GM10847 (cell line): ENCODE results near the gene ESPL1.

ENCODE experiments used
- POLR2A ChIP-seq: IDR thresholded peaks from 2 replicates; pipeline ENCODE4 v1.6.1; 2011; ENCODE audit not compliant: insufficient read length; ENCODE audit errors: extremely low read depth

Gene ESPL1

GRCh38 chr12:53236443-53237111 lies 31.5 kb upstream of the ESPL1 start:
- no peak for TF ChIP-seq POLR2A

- no peak for TF ChIP-seq POLR2A
Observed at GRCh38 chr12:53239643-53240258, 28.3 kb upstream of the ESPL1 start.

- no peak for TF ChIP-seq POLR2A
Observed at GRCh38 chr12:53241623-53242412, 26.3 kb upstream of the ESPL1 start.

GRCh38 chr12:53244337-53244736 lies 23.8 kb upstream of the ESPL1 start:
- TF ChIP-seq POLR2A, result no peak

GRCh38 chr12:53245286-53245685 lies 22.8 kb upstream of the ESPL1 start:
- no peak for TF ChIP-seq POLR2A

GRCh38 chr12:53251477-53252348 lies 16.4 kb upstream of the ESPL1 start:
- peak; percentile 68 for TF ChIP-seq POLR2A

GRCh38 chr12:53252349-53252916 lies 15.7 kb upstream of the ESPL1 start:
- no peak for TF ChIP-seq POLR2A

- no peak for TF ChIP-seq POLR2A
Observed at GRCh38 chr12:53253298-53253697, 14.8 kb upstream of the ESPL1 start.

GRCh38 chr12:53254816-53255545 lies 13.1 kb upstream of the ESPL1 start:
- no peak for TF ChIP-seq POLR2A

- TF ChIP-seq POLR2A, result no peak
Observed at GRCh38 chr12:53255996-53256395, 12.1 kb upstream of the ESPL1 start.

GRCh38 chr12:53258541-53259539 lies 9.3 kb upstream of the ESPL1 start:
- TF ChIP-seq POLR2A, result no peak

GRCh38 chr12:53259891-53260290 lies 8.2 kb upstream of the ESPL1 start:
- TF ChIP-seq POLR2A, result no peak

GRCh38 chr12:53265783-53266182 lies 2.3 kb upstream of the ESPL1 start:
- TF ChIP-seq POLR2A, result no peak
